Dermis microvascular lymphatic vessel endothelial cell (primary cell): ENCODE results near the gene GABARAPL2. TPM values are rescaled to one million over a fixed set of nuclear protein-coding genes. Genes with fewer than 3 reads are reported as not detected.

Experiments
- DNase-seq, 2 donors: peaks; one replicate each; pipeline versions ENCODE4 v3.0.0 to v3.0.0-alpha.2; 2010; ENCODE audit warnings: low read depth in 2 of 2
- total RNA-seq: library from RNA; depleted of rRNA; stranded (reverse); fragments of >200 nt; gene quantifications from 2 replicates; pipeline ENCODE4 v1.2.1, GENCODE V29; 2014

GABARAPL2 gene
- total RNA-seq, 1 donor from 2014 or later = 47.5 TPM

- peak; percentile 71 to 77 for DNase-seq
Observed at GRCh38 chr16:75590920-75591843, 25.0 kb downstream of the GABARAPL2 start.

- peak in 1 of 2 donors; percentile 21 for DNase-seq
Observed at GRCh38 chr16:75591927-75592326, 25.7 kb downstream of the GABARAPL2 start.

- DNase-seq = no peak
Observed at GRCh38 chr16:75593308-75593707, 27.1 kb downstream of the GABARAPL2 start.

DNA sequence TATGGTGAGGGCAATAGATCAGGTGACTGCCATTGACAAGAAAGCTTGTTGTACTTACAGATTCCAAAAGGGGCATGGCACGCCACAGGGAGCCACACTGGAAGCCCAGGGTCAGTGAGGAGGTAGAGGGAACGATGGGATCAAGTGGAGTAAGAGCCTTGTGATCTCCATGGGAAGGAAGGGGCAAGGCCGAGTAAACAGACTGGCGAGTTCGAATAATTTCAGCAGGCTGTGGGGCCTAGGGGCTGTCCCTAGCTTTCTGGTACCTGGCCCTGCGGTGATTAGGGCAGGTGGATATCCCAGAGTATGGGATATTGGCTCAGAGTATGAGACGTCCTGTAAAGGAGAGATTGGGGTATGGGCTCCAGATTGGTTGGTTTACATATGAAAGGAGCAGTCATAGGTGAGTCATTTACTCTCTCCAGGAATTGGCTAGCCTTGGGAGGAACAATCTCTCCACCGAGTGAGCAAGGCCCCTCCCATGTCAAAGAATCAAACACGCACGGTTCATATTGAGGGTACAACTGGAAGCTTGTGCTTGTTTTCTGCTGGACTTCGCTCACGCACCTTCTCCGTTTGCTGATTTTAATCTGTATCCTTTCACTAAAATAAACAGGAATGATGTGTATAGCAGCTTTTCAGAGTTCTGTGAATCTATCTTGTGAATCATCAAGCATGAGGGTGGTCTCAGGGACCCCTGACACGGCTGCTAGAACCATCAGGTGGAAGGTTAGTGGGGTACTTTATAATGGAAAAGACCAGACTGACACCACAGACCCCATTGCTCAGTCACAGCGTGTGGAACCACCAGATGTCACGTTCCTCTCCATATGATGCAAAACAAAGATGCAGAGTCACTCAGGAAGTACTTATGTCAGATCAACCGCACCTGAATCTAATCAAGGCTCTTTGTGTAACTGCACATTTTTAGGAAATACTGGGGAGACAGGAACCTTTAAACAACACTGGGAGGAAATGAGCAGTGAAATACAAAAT is 27.9 kb downstream of the GABARAPL2 start:
- DNase-seq = peak; percentile 90 to 93

DNA sequence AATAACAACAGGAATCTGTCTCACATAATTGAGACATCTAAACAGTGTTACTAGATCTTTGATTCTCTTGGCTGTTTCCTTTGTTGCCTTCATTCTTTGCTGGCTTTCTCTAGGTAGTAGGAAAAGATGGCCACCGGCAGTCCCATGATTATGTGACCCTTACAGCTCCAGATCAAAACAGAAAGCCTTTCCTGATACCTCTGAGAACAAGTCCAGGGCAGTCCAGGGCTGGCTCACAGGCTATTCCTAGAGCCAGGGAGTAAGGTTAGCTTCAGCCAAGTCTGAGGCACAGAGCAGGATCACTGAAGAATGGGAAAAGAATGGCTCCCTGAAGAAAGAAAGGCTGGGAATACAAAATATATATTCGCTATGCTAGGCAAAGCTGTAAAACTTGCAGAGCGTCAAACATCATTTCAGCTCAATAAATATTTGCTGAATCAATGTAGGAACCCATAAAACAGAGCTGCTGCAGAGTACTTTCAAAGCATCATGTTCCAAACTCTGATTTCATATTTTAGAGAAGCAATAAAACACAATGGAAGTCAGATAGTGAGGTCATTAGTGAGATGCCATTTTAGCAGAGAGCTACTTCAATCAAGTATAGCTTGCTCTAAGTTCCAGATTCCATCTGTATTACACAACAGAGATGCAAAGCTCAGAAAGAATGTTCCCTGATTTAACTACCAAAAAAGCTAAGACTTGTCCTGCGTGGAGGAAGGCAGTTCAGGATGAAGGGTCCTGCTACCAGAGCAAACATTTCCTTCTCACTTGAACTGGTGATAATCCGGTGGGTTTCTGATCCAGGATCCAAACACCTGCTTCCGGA is 33.5 kb downstream of the GABARAPL2 start:
- no peak for DNase-seq

- DNase-seq = no peak
Observed at GRCh38 chr16:75603241-75603640, 37.1 kb downstream of the GABARAPL2 start.

- no peak for DNase-seq
Observed at GRCh38 chr16:75606507-75606906, 40.3 kb downstream of the GABARAPL2 start.

DNA sequence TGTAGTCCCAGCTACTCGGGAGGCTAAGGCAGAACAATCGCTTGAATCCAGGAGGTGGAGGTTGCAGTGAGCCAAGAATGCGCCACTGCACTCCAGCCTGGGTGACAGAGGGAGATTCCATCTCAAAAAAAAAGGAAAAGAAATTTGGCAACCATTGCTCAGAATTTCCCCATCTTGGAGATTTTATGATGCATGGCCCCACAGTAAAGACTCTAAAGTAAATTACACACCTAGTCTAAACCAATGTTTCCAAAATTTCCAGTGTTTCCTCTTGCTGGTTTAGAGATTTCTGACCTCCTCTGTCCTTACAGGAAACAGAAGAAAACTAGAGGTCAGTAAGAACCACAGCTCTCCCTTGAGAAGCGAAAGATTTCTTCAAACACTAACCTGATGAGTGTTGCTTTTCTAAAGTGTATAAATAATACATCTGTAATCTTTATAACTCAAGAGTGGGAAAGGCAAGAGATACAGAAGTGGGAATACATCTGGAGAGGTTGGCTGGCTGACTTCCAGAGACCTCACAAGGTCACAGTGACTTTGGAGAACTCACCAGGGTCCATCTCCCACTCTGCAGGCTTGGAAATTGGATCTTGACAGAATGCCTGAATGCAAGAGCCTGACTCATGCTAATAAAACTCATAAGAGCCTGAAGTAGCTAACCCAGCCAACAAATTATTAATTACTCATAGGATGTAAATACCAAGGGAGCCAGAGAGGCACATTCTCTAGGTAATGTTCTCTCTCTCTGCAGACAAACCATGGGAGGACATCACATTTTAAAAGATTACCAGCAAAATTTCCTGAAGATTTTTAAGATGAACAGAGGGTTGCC is 48.1 kb downstream of the GABARAPL2 start:
- DNase-seq = no peak

DNA sequence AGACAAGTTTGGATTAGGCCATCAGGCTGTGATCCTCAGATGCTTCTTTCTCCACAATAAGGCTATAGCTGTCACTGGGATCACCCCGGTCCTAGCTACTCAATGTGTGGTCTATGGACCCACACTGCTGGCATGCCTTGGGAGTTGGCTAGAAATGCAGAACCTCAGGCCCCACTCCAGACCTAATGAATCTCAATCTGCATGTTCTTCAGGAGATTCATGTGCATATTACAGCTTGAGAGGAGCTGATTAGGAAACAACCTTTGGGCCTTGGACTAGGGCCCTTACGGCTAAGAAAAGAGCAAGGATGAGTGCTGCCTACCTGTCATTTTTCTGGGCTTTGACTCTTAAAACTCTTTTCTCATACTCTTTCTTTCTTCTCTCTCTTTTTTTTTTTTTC is 49.4 kb downstream of the GABARAPL2 start:
- DNase-seq = no peak

- DNase-seq = no peak
Observed at GRCh38 chr16:75616521-75617010, 50.4 kb downstream of the GABARAPL2 start.

DNA sequence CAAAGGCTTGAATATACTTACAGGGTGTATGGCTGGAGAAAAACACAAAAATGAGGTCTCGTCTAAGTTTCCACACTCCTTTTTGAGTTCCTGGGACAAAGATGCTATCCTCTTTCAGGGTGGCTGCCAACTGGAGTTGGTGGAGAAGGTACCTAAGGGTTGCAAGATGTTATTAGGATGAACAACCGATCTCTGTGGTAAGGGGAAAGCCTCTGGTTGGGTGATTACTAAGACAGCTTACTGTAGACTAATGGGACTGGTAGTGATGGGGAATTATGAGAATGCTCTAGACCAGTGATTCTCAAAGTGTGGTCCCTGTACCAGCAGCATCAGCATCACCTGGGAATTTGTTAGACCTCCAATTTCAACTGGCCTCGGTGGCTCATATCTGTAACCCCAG is 50.9 kb downstream of the GABARAPL2 start:
- DNase-seq = no peak

- no peak for DNase-seq
Observed at GRCh38 chr16:75618780-75619179, 52.6 kb downstream of the GABARAPL2 start.

- no peak for DNase-seq
Observed at GRCh38 chr16:75620326-75621169, 54.4 kb downstream of the GABARAPL2 start.

DNA sequence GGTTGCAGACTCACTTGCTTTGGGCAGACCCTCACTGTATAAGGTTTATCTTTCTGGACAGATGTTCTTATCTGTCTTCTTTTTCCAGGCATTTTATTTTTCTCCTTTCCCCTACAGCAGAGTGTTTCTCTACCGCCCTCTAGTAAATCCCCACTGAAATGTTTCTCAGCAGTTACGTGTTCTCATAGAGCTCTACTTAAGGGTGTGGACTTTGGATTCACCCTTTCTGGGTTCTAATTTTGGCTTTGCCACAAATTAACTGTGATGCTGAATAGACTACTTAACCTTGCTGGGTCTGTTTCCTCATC is 54.9 kb downstream of the GABARAPL2 start:
- DNase-seq = peak; percentile 36 to 60

- DNase-seq = peak; percentile 95 to 99
Observed at GRCh38 chr16:75622761-75623605, 56.8 kb downstream of the GABARAPL2 start, which contains the start of gene ADAT1. TSS of gene ADAT1 (minus strand) at chr16:75623281. CDS start at chr16:75620799, 2,482 bp downstream.

GRCh38 chr16:75624921-75625334 is 58.7 kb downstream of the GABARAPL2 start:
- DNase-seq = no peak

DNA sequence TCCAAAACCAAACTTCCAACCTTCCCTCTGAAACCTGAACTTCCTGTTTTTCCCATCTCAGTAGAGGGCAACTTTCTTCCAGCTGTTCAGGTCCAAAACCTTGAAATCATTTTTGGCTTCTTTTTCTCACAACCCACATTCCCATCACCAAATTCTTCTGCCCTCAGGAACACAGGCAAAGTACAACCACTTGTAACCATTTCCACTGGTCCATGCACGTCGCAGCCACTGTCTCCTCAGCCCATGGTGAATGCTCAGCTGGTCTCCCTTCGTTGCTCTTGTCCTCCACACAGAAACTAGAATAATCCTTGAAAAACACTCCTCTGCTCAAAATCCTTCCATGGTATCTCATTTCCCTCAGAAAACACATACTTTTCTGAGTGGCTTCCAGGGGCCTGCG is 60.6 kb downstream of the GABARAPL2 start:
- DNase-seq = no peak
